Kidney (tissue), 14 donors: ENCODE measurements around the gene PIP5K1B. TPM values are rescaled to one million over a fixed set of nuclear protein-coding genes. Genes with fewer than 3 reads are reported as not detected.

ENCODE experiments used
- DNase-seq, 5 donors: peaks; one replicate each; pipeline ENCODE4 v3.0.0-alpha.2; 2013 to 2020
- FAIRE-seq: peaks from 2 replicates; lab custom pipeline; 2012; peaks lifted over from hg19 to GRCh38; lab: Jason Lieb, UNC
- H3K27ac ChIP-seq, 2 donors: one replicate each; pipeline ENCODE4 v1.7.0; 2013; ENCODE audit warnings: low read depth in 2 of 2, low read length in 2 of 2, inconsistent platforms in 1 of 2
- H3K27me3 ChIP-seq: one replicate; pipeline ENCODE4 v1.7.1; 2013; ENCODE audit warnings: low read length, inconsistent platforms; ENCODE audit not compliant: control insufficient read depth, insufficient read depth
- H3K36me3 ChIP-seq, 3 donors: one replicate each; pipeline versions ENCODE4 v1.7.0 to v1.7.1; 2013; ENCODE audit warnings: low read length in 3 of 3, control low read depth in 1 of 3, inconsistent platforms in 1 of 3; ENCODE audit not compliant: insufficient read depth in 3 of 3, control insufficient read depth in 2 of 3
- H3K4me1 ChIP-seq, 3 donors: one replicate each; pipeline versions ENCODE4 v1.7.0 to v1.7.1; 2013; ENCODE audit warnings: low read length in 3 of 3, inconsistent platforms in 1 of 3, low read depth in 1 of 3; ENCODE audit not compliant: control insufficient read depth in 2 of 3, insufficient read depth in 2 of 3
- H3K4me3 ChIP-seq, 3 donors: one replicate each; pipeline versions ENCODE4 v1.7.0 to v1.8.1; 2013; ENCODE audit warnings: low read length in 3 of 3, control low read depth in 1 of 3, inconsistent platforms in 1 of 3
- H3K9ac ChIP-seq, 3 donors: one replicate each; pipeline versions ENCODE4 v1.7.0 to v1.7.1; 2013; ENCODE audit warnings: low read length in 3 of 3, control low read depth in 1 of 3, inconsistent platforms in 1 of 3
- H3K9me3 ChIP-seq, 3 donors: one replicate each; pipeline versions ENCODE4 v1.7.0 to v1.7.1; 2013; ENCODE audit warnings: low read length in 3 of 3, control low read depth in 1 of 3, inconsistent platforms in 1 of 3; ENCODE audit not compliant: control insufficient read depth in 2 of 3, insufficient read depth in 1 of 3
- CTCF ChIP-seq: IDR thresholded peaks from 3 replicates; pipeline ENCODE4 v1.5.1; 2012; ENCODE audit warnings: mild to moderate bottlenecking, moderate library complexity, borderline replicate concordance; ENCODE audit not compliant: insufficient read depth; ENCODE audit errors: extremely low read depth
- intact Hi-C: fragments of 100-400 bp; cut with DNase I; formaldehyde crosslinking; loops from one replicate; pipeline ENCODE4 v1.11.1; 2022
- polyA plus RNA-seq: library from polyadenylated mRNA; stranded (reverse); fragments of 350-450 nt; fragmentation: Illumina TruSeq; extraction: RNeasy Lipid Tissue Mini Kit (QIAGEN cat#74804); gene quantifications from one replicate; pipeline ENCODE4 v1.2.3, GENCODE V29; 2014; ENCODE audit warnings: low read depth, low replicate concordance; ENCODE audit not compliant: insufficient read depth
- total RNA-seq: library from RNA; stranded (reverse); fragmentation: NEBNext Ultra II Directional; extraction: Animal tissue kit (Norgen Biotek cat#: 25700); gene quantifications from one replicate; pipeline ENCODE4 v1.2.1, GENCODE V29; 2021
- donor health status: control.
- donor health status: control.
- donor health status: control.
- donor health status: control.
- donor health status: control.
- donor health status: DM: yes; HTN: yes; CAD: no.
- donor health status: Normal renal cell carcinoma (clear cell type).

Gene PIP5K1B
- total and polyA plus RNA-seq, 2 donors from 2014 or later = 9.4 to 10.1 TPM

GRCh38 chr9:68836788-68837187 is 131.7 kb downstream of the PIP5K1B start:
- Histone ChIP-seq H3K27me3 (no peaks in the 10 kb centered on the region), H3K36me3 (no peaks in the 10 kb centered on the region), H3K9me3 (no peaks in the 10 kb centered on the region), H3K4me1 (no peaks in the 10 kb centered on the region), H3K4me3 (no peak overlapping the region), H3K27ac (no peak overlapping the region), H3K9ac (no peak overlapping the region)
- no peak for DNase-seq
- TF ChIP-seq CTCF = no peak
- intact Hi-C loops = no loop called here
- FAIRE-seq = no peak

GRCh38 chr9:68838245-68838644 is 133.2 kb downstream of the PIP5K1B start:
- no peaks in the 10 kb centered on the region for H3K4me1 ChIP-seq
- DNase-seq (peak in 2 of 5 donors; percentile 29 to 40), FAIRE-seq (no peak)
- no peaks in the 10 kb centered on the region for H3K27me3 ChIP-seq
- H3K4me3 ChIP-seq = no peak overlapping the region
- H3K27ac ChIP-seq = no peak overlapping the region
- H3K9ac ChIP-seq = no peak overlapping the region
- TF ChIP-seq CTCF = no peak
- H3K9me3 ChIP-seq = no peaks in the 10 kb centered on the region
- intact Hi-C loops = no loop called here
- no peaks in the 10 kb centered on the region for H3K36me3 ChIP-seq

GRCh38 chr9:68841276-68842052 is 136.4 kb downstream of the PIP5K1B start:
- H3K27ac ChIP-seq = peak overlapping the region in 1 of 2 donors; percentile 23
- DNase-seq (peak in 2 of 5 donors; percentile 22 to 28), FAIRE-seq (no peak)
- H3K36me3 ChIP-seq = no peaks in the 10 kb centered on the region
- H3K9ac ChIP-seq = no peak overlapping the region
- intact Hi-C loops = loop anchor here (10.0 kb wide), 1 partner anchor 257 kb away; no protein-coding TSS in a partner anchor
- no peaks in the 10 kb centered on the region for H3K9me3 ChIP-seq
- H3K27me3 ChIP-seq = no peaks in the 10 kb centered on the region
- H3K4me1 ChIP-seq = no peaks in the 10 kb centered on the region
- no peak overlapping the region for H3K4me3 ChIP-seq
- no peak for TF ChIP-seq CTCF
